Parathyroid adenoma (tissue), 2 donors: ENCODE results near the gene DPF1.
"Not testable (repeated sequence)": the region's sequence is repeated elsewhere in the genome, so short reads cannot be mapped to it uniquely, and the experiment has no call there.

Experiments
- H2AFZ ChIP-seq: fragments of 300-600 bp; sonication (generic); one replicate; pipeline ENCODE4 v1.7.0; 2017; ENCODE audit warnings: antibody characterized with exemption, mild to moderate bottlenecking
- H3K27ac ChIP-seq: fragments of 300-600 bp; sonication (generic); one replicate; pipeline ENCODE4 v1.7.0; 2017
- H3K27me3 ChIP-seq: fragments of 300-600 bp; sonication (generic); one replicate; pipeline ENCODE4 v1.7.0; 2017; ENCODE audit warnings: low read length; ENCODE audit not compliant: control insufficient read depth, insufficient read depth
- H3K36me3 ChIP-seq: fragments of 300-600 bp; sonication (generic); one replicate; pipeline ENCODE4 v1.7.0; 2017; ENCODE audit warnings: low read length; ENCODE audit not compliant: control insufficient read depth, insufficient read depth
- H3K4me1 ChIP-seq: fragments of 300-600 bp; sonication (generic); one replicate; pipeline ENCODE4 v1.7.0; 2017; ENCODE audit warnings: control low read depth
- H3K4me2 ChIP-seq: fragments of 300-600 bp; sonication (generic); one replicate; pipeline ENCODE4 v1.7.0; 2017; ENCODE audit warnings: low read length
- H3K4me3 ChIP-seq: fragments of 300-600 bp; sonication (generic); one replicate; pipeline ENCODE4 v1.7.0; 2017; ENCODE audit warnings: low read depth, low read length
- H3K79me2 ChIP-seq: fragments of 300-600 bp; sonication (generic); one replicate; pipeline ENCODE4 v1.7.0; 2017; ENCODE audit warnings: control low read depth
- H3K9ac ChIP-seq: fragments of 300-600 bp; sonication (generic); one replicate; pipeline ENCODE4 v1.7.0; 2017; ENCODE audit warnings: mild to moderate bottlenecking
- H3K9me3 ChIP-seq: fragments of 300-600 bp; sonication (generic); one replicate; pipeline ENCODE4 v1.7.0; 2017; ENCODE audit warnings: low read length; ENCODE audit not compliant: control insufficient read depth
- CTCF ChIP-seq: fragments of 300-600 bp; sonication (generic); IDR thresholded peaks from one replicate; pipeline ENCODE4 v1.7.0; 2017; ENCODE audit warnings: antibody characterized with exemption, mild to moderate bottlenecking
- donor health status: primary hyperparathyroidism.

The DPF1 gene

DNA sequence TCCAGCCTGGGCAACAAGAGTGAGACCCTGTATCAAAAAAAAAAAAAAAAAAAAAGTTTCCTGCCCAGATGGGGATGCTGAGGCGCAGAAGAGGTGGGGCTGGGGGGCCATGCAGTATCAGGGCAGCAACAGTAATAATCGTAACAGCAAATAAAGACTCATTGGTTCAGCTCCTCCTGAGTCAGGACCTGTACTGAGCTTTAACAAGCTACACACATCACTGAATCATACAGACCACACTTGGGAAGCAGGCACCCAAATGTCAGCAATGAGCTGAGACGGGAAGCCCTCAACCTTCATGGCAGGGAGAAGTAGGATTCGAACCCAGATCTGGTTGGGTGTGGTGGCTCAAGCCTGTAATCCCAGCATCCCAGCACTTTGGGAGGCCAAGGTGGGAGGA is 10.6 kb upstream of the DPF1 start:
- H3K36me3 ChIP-seq, result no peaks in the 10 kb centered on the region
- no peaks in the 10 kb centered on the region for H3K9me3 ChIP-seq
- H2AFZ ChIP-seq, result no peak overlapping the region
- no peak overlapping the region for H3K27ac ChIP-seq
- no peaks in the 10 kb centered on the region for H3K27me3 ChIP-seq
- H3K9ac ChIP-seq, result no peak overlapping the region
- no peak overlapping the region for H3K4me3 ChIP-seq
- H3K4me2 ChIP-seq, result no peak overlapping the region
- no peaks in the 10 kb centered on the region for H3K79me2 ChIP-seq
- no peaks in the 10 kb centered on the region for H3K4me1 ChIP-seq
- TF ChIP-seq CTCF, result no peak

- Histone ChIP-seq H3K4me1 (peaks cover 1% of the 10 kb centered on the region), H3K9ac (no peak overlapping the region), H3K9me3 (no peaks in the 10 kb centered on the region), H3K27me3 (peaks cover 4% of the 10 kb centered on the region), H3K4me3 (no peak overlapping the region), H3K4me2 (no peak overlapping the region), H3K36me3 (no peaks in the 10 kb centered on the region), H3K79me2 (no peaks in the 10 kb centered on the region), H3K27ac (no peak overlapping the region), H2AFZ (no peak overlapping the region)
- TF ChIP-seq CTCF, result peak; percentile 51
Observed at GRCh38 chr19:38233740-38234251, 9.8 kb upstream of the DPF1 start.

DNA sequence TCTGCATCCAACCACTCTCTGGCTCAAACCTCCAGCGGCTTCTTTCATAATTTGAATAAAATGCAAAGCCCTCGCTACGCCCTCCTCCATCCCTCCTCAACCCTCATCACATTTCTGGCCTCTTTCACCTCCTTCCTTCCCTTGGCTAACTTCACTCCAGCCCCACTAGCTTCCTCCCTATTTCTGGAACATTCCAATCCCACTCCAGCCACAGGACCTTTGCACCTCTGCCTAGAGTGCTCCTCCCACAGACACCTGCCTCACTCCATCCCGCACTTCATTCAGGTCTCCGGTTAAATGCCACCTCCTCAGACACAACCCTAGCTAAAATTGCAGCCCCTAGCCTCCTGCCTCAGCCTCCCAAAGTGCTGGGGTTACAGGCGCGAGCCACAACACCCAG is 7.9 kb upstream of the DPF1 start:
- Histone ChIP-seq H3K27ac (no peak overlapping the region), H2AFZ (no peak overlapping the region), H3K4me3 (no peak overlapping the region), H3K9ac (no peak overlapping the region), H3K36me3 (no peaks in the 10 kb centered on the region), H3K9me3 (no peaks in the 10 kb centered on the region), H3K79me2 (no peaks in the 10 kb centered on the region), H3K4me2 (no peak overlapping the region), H3K4me1 (peaks cover 3% of the 10 kb centered on the region), H3K27me3 (peaks cover 4% of the 10 kb centered on the region)
- no peak for TF ChIP-seq CTCF

DNA sequence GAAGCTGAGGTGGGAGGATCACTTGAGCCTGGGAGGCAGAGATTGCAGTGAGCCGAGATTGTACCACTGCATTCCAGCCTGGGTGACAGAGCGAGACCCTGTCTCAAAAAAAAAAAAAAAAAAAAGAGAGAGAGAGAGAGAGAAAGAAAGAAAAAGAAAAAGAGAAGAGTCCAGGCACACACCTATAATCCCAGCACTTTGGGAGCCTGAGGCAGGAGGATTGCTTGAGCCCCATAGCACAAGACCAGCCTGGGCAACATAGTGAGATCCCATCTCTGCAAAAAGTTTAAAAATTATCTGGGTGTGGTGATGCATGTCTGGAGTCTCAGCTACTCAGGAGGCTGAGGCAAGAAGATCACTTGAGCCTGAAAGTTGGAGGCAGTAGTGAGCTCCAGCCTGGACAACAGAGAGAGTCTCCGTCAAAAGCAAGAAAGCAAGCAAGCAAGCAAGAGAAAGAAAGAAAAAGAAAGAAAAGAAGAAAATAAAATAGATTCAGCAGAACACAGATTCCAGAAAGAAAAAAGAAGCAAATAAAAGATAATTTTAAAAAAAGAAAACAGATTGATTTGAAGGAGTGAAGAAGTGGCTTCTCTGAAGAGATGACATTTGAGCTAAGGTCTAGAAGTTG is 6.6 kb upstream of the DPF1 start:
- not testable (repeated sequence) for H2AFZ ChIP-seq, H3K4me1 ChIP-seq, H3K9me3 ChIP-seq, H3K4me2 ChIP-seq, H3K79me2 ChIP-seq, H3K36me3 ChIP-seq, H3K4me3 ChIP-seq, H3K9ac ChIP-seq, H3K27me3 ChIP-seq, H3K27ac ChIP-seq

DNA sequence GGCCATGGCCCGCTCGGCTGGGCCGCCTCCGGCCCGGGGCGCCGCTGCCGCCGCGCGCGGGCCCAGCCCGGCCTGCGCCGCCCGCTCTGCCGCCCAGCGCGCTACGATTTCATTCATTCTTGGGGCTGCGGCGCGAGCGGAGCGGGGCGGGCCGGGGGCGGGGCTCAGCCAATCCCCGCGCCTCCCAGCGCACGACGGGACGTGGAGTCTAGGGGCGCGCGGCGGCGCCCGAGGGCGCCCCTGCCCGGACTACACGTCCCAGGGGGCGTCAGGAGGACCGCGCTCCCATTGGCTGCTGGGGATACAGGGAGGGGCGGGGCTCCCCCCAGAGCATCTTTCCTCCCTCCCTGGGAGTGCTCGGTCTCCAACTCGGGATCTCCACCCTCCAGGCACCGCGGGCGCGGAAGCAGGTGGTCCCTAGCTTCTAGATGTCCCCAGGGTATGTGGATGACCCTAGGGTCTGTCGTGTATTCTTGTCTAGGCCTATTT is 5.6 kb upstream of the DPF1 start:
- H3K9ac ChIP-seq, result no peak overlapping the region
- no peak overlapping the region for H3K4me3 ChIP-seq
- no peak overlapping the region for H3K27ac ChIP-seq

More for the DNA sequence above, 5.6 kb upstream of the DPF1 start:
- no peak overlapping the region for H3K4me2 ChIP-seq
- peaks cover 4% of the 10 kb centered on the region for H3K27me3 ChIP-seq
- H2AFZ ChIP-seq, result no peak overlapping the region
- H3K9me3 ChIP-seq, result no peaks in the 10 kb centered on the region
- TF ChIP-seq CTCF, result no peak
- no peaks in the 10 kb centered on the region for H3K79me2 ChIP-seq
- H3K4me1 ChIP-seq, result peaks cover 3% of the 10 kb centered on the region
- no peaks in the 10 kb centered on the region for H3K36me3 ChIP-seq
